HEK293T (cell line): ENCODE results near the gene NRG4.

Experiments used
- ARNT ChIP-seq: fragments of 450-650 bp; IDR thresholded peaks from 2 replicates; pipeline ENCODE4 v1.6.1; 2017; ENCODE audit warnings: mild to moderate bottlenecking
- ELF4 ChIP-seq: fragments of 450-650 bp; IDR thresholded peaks from 2 replicates; pipeline ENCODE4 v1.6.1; 2017; ENCODE audit warnings: antibody characterized with exemption
- FOXK2 ChIP-seq: fragments of 450-650 bp; IDR thresholded peaks from 2 replicates; pipeline ENCODE4 v1.6.1; 2016; ENCODE audit warnings: mild to moderate bottlenecking
- FOXM1 ChIP-seq: fragments of 450-650 bp; IDR thresholded peaks from 2 replicates; pipeline ENCODE4 v1.6.1; 2017; ENCODE audit warnings: mild to moderate bottlenecking, borderline replicate concordance
- L3MBTL2 ChIP-seq: fragments of 450-650 bp; conservative IDR thresholded peaks from 2 replicates; pipeline ENCODE4 v1.6.1; 2016; ENCODE audit warnings: mild to moderate bottlenecking
- LEF1 ChIP-seq: fragments of 450-650 bp; IDR thresholded peaks from 2 replicates; pipeline ENCODE4 v1.6.1; 2017; ENCODE audit warnings: mild to moderate bottlenecking, borderline replicate concordance
- PKNOX1 ChIP-seq: fragments of 450-650 bp; IDR thresholded peaks from 2 replicates; pipeline ENCODE4 v1.6.1; 2016
- SP1 ChIP-seq: fragments of 450-650 bp; IDR thresholded peaks from 2 replicates; pipeline ENCODE4 v1.6.1; 2017
- SUZ12 ChIP-seq: fragments of 450-650 bp; IDR thresholded peaks from 2 replicates; pipeline ENCODE4 v1.6.1; 2016; ENCODE audit warnings: mild to moderate bottlenecking
- TARDBP ChIP-seq: fragments of 450-650 bp; IDR thresholded peaks from 2 replicates; pipeline ENCODE4 v1.6.1; 2016

GRCh38 chr15:75992897-75993296, 19.3 kb downstream of the NRG4 start:
- TF ChIP-seq ARNT (no peak), SUZ12 (no peak), ELF4 (no peak), FOXM1 (no peak), LEF1 (no peak), SP1 (no peak), PKNOX1 (no peak), FOXK2 (no peak), L3MBTL2 (no peak), TARDBP (no peak)
